K562 (cell line): ENCODE data around the gene C17orf50. TPM values are rescaled to one million over a fixed set of nuclear protein-coding genes. Genes with fewer than 3 reads are reported as not detected.
A peak's percentile ranks its signal among the peaks of the same experiment; 100 is the strongest.

ENCODE experiments used
- ATAC-seq: fragments of 200-7000 bp; cut with Tn5 transposase; 3 replicates; pipeline ENCODE4 v1.9.1; 2020; ENCODE audit warnings: moderate library complexity
- BruUV-seq: library from RNA; stranded (reverse); fragments of 400-500 nt; replicated peaks from 2 replicates; lab custom pipeline; 2021; lab: Mats Ljungman, UMichigan
- CTCF ChIA-PET: fragments of 300-600 bp; formaldehyde crosslinking; extraction: SDS; loops from one replicate; lab custom pipeline; 2021; ENCODE audit warnings: low intra/inter-chr PET ratio; lab: Yijun Ruan, JAX
- POLR2A ChIA-PET: fragments of 300-600, 350-650 bp; sonication (Branson Sonifier 250); formaldehyde crosslinking; extraction: SDS; loops from one replicate; lab custom pipeline; 2021; ENCODE audit warnings: antibody characterized with exemption, inconsistent platforms; lab: Yijun Ruan, JAX
- DNase-seq, 4 experiments: peaks; one replicate each; pipeline versions ENCODE4 v3.0.0 to v3.0.0-alpha.2; 2011 to 2018; ENCODE audit warnings: low spot score in 3 of 4, mixed read lengths in 3 of 4; ENCODE audit errors: extremely low read depth in 1 of 4
- FAIRE-seq: peaks from 2 replicates; lab custom pipeline; 2011; peaks lifted over from hg19 to GRCh38; lab: Jason Lieb, UNC
- H2AFZ ChIP-seq: 2 replicates; pipeline ENCODE4 v1.6.0; 2011; ENCODE audit warnings: low read depth, low read length, control low read depth, inconsistent platforms
- H3K27ac ChIP-seq: fragments of 200-600 bp; 3 replicates; pipeline ENCODE4 v1.8.0; 2011; ENCODE audit warnings: low read depth, mild to moderate bottlenecking, control low read depth, inconsistent platforms, low read length, moderate library complexity, mixed read lengths; ENCODE audit errors: extremely low read depth
- H3K27me3 ChIP-seq, 2 experiments: fragments of 300-600 bp in 1 of 2; 2 replicates in 1 of 2; 3 replicates in 1 of 2; pipeline versions ENCODE4 v1.6.0 to v1.8.0; 2011; ENCODE audit warnings: inconsistent platforms in 2 of 2, low read length in 2 of 2, mild to moderate bottlenecking in 1 of 2, mixed read lengths in 1 of 2, moderate library complexity in 1 of 2; ENCODE audit not compliant: control insufficient read depth in 2 of 2, insufficient read depth in 2 of 2
- H3K36me3 ChIP-seq: fragments of 300-600 bp; 3 replicates; pipeline ENCODE4 v1.8.0; 2011; ENCODE audit warnings: mild to moderate bottlenecking, low read length, inconsistent platforms; ENCODE audit not compliant: control insufficient read depth, insufficient read depth
- H3K4me1 ChIP-seq, 2 experiments: fragments of 200-600 bp in 1 of 2; replicated peaks in 1 of 2; 2 replicates in 1 of 2; 3 replicates in 1 of 2; pipeline versions ENCODE4 v1.5.1 to v1.8.0; 2011; ENCODE audit warnings: inconsistent platforms in 2 of 2, low read length in 2 of 2, mild to moderate bottlenecking in 1 of 2, mixed read lengths in 1 of 2, moderate library complexity in 1 of 2; ENCODE audit not compliant: control insufficient read depth in 2 of 2, insufficient read depth in 2 of 2
- H3K4me2 ChIP-seq: 2 replicates; pipeline ENCODE4 v1.6.1; 2011; ENCODE audit warnings: low read length, control low read depth, inconsistent platforms, mixed read lengths; ENCODE audit not compliant: insufficient read depth
- H3K4me3 ChIP-seq: fragments of 200-600 bp; sonication (generic), shearing (Covaris generic); 2 replicates; pipeline ENCODE4 v1.5.1; 2016; ENCODE audit warnings: control low read depth, inconsistent platforms
- H3K79me2 ChIP-seq: fragments of 200-600 bp; 3 replicates; pipeline ENCODE4 v1.8.0; 2011; ENCODE audit warnings: low read length, inconsistent platforms; ENCODE audit not compliant: control insufficient read depth, insufficient read depth
- H3K9ac ChIP-seq, 2 experiments: 2 replicates each; pipeline versions ENCODE4 v1.6.0 to v1.6.1; 2011; ENCODE audit warnings: low read depth in 2 of 2, low read length in 2 of 2, control low read depth in 1 of 2, inconsistent platforms in 1 of 2, mild to moderate bottlenecking in 1 of 2, mixed read lengths in 1 of 2; ENCODE audit not compliant: insufficient read depth in 1 of 2
- H3K9me1 ChIP-seq: one replicate; pipeline ENCODE4 v1.6.0; 2011; ENCODE audit warnings: inconsistent platforms, mild to moderate bottlenecking, low read length, moderate library complexity; ENCODE audit not compliant: control insufficient read depth, insufficient read depth
- H3K9me3 ChIP-seq: replicated peaks from 2 replicates; pipeline ENCODE4 v1.5.1; 2011; ENCODE audit warnings: low read depth, low read length, inconsistent platforms; ENCODE audit not compliant: control insufficient read depth, insufficient read depth
- H4K20me1 ChIP-seq: replicated peaks from 2 replicates; pipeline ENCODE4 v1.6.1; 2011; ENCODE audit warnings: low read length, inconsistent platforms, mixed read lengths; ENCODE audit not compliant: control insufficient read depth, insufficient read depth
- ATF7 ChIP-seq: fragments of 450-650 bp; IDR thresholded peaks from 2 replicates; pipeline ENCODE4 v1.7.1; 2014; ENCODE audit warnings: mild to moderate bottlenecking, moderate library complexity
- EGR1 ChIP-seq: fragments of 450-650 bp; conservative IDR thresholded peaks from 2 replicates; pipeline ENCODE4 v1.6.1; 2017; ENCODE audit warnings: mild to moderate bottlenecking
- FOSL1 ChIP-seq: fragments of 200-800 bp; sonication (Bioruptor generic); conservative IDR thresholded peaks from 2 replicates; pipeline ENCODE4 v1.6.1; 2016; ENCODE audit warnings: missing genetic modification characterization, missing compliant biosample characterization
- JUND ChIP-seq, 2 experiments: IDR thresholded peaks; 2 replicates in 1 of 2; 3 replicates in 1 of 2; pipeline ENCODE4 v1.6.1; 2011; ENCODE audit warnings: borderline replicate concordance in 2 of 2, low read depth in 2 of 2, low read length in 2 of 2, improper control_type of control experiment in 1 of 2, missing biosample characterization in 1 of 2, missing genetic modification characterization in 1 of 2, missing genetic modification reagents in 1 of 2
- KDM1A ChIP-seq, 2 experiments: fragments of 450-650 bp; IDR thresholded peaks; 2 replicates each; pipeline ENCODE4 v1.6.1; 2016; ENCODE audit warnings: mild to moderate bottlenecking in 2 of 2
- NRF1 ChIP-seq, 2 experiments: fragments of 450-650 bp; IDR thresholded peaks in 1 of 2; conservative IDR thresholded peaks in 1 of 2; 2 replicates each; pipeline ENCODE4 v1.6.1; 2014; ENCODE audit warnings: mild to moderate bottlenecking in 2 of 2
- PHB2 ChIP-seq: fragments of 450-650 bp; IDR thresholded peaks from 2 replicates; pipeline ENCODE4 v1.6.1; 2017; ENCODE audit warnings: low read depth
- PHF20 ChIP-seq: fragments of 450-650 bp; IDR thresholded peaks from 2 replicates; pipeline ENCODE4 v1.6.1; 2018; ENCODE audit not compliant: partially characterized antibody
- WGBS: fragments of 100-300 bp; shearing (Covaris generic); methylation state at CpG from one replicate; pipeline ENCODE4 v1.1.6; 2016; ENCODE audit warnings: low coverage, mixed read lengths; ENCODE audit not compliant: insufficient coverage; ENCODE audit errors: missing lambda C conversion rate; 5-methylcytosine and 5-hydroxymethylcytosine counted together
- in situ Hi-C: fragments of 300-500 bp; cut with MboI; formaldehyde crosslinking; loops from 4 replicates; pipeline ENCODE4 v1.15.0; 2018; ENCODE audit warnings: inconsistent platforms, mixed read lengths
- intact Hi-C: fragments of 100-400 bp; cut with micrococcal nuclease; formaldehyde crosslinking; loops from 2 replicates; pipeline ENCODE4 v1.14.2; 2022
- polyA plus RNA-seq, 8 experiments: library from polyadenylated mRNA; depleted of rRNA in 4 of 8; stranded (reverse) in 5 of 8; unstranded in 3 of 8; fragments of >200 nt; fragmentation: Nextera tagmentation in 2 of 8; fragmentation: Illumina TruSeq in 1 of 8; extraction: Ambion mirVana in 2 of 8; extraction: Trizol in 1 of 8; gene quantifications; 2 replicates each; pipeline versions ENCODE4 v1.2.1 to v1.2.3, GENCODE V29; 2011 to 2014; ENCODE audit warnings: inconsistent platforms in 1 of 8, missing spikeins in 1 of 8
- total RNA-seq, 7 experiments: library from RNA; depleted of rRNA in 6 of 7; stranded (reverse); fragments of >200 nt in 6 of 7; fragmentation: Illumina TruSeq in 2 of 7; extraction: Trizol in 2 of 7; gene quantifications; 2 replicates each; pipeline versions ENCODE4 v1.2.1 to v1.2.3, GENCODE V29; 2011 to 2021; ENCODE audit warnings: low replicate concordance in 1 of 7
- TF ChIP-seq, protein P1 (sequence below), 2 experiments: fragments of 450-650 bp in 1 of 2; sonication (generic) in 1 of 2; formaldehyde crosslinking in 1 of 2; IDR thresholded peaks in 1 of 2; conservative IDR thresholded peaks in 1 of 2; 2 replicates each; pipeline versions ENCODE4 v1.6.1 to v1.8.1; 2016 to 2023; ENCODE audit warnings: mild to moderate bottlenecking in 2 of 2, moderate library complexity in 2 of 2, inconsistent platforms in 1 of 2, missing genetic modification reagents in 1 of 2

The C17orf50 gene
- total and polyA plus RNA-seq, 9 of the 15 experiments (the other 6 are each of a cell fraction or from before 2014, with no cell fraction given), result not detected

DNA sequence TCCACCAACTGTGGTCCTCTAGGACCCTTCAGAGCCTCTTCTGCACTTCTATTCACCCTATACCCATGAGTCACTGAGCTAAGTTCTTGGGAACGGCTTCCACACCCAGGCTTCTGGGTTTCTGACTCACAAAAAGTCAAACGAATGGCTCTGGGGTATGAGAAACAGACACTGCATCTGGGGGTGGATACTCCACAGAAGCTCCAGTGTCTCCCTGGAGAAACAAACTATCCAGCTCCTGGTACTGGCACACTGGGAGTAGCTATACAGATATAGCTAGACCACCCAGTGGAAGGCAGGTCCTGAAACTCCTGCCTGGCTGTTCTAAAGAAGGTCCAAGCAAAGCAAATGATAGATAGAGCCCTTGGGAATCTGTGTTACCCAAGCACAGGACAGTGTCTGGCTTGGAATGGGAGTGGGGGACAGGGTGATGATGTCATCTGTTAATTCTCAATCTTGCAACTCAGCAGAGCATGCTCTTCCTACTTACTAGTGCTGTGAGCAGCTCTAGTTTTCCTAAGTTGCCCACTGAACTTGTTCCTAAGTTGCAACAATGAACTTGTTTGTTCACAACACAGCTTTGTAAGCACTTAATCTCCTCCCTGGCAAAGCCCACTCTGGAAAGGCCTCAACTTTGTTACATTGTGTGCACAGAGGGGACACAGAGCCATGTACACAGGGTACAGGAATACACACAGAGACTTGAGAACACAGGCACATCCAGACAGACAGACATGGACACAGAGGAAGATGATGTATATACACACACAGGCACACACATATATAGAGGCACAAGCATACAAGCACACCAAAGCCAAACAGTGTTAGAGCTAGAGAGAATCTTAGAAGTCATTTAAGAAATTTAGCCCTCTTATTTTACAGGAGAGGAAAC is 28.0 kb downstream of the C17orf50 start:
- ATAC-seq (no peak), FAIRE-seq (no peak), DNase-seq (peak in 1 of 4 experiments; percentile 8)
- no peak overlapping the region for H3K27ac ChIP-seq
- ChIA-PET CTCF (no interaction called here), POLR2A (interaction anchor here (0.5 to 0.6 kb wide), 3 partner anchors 15 to 188 kb away, joined by 3 read pairs; no protein-coding TSS in a partner anchor)
- 0% methylated on average over 2 of the region's 2 CpGs for WGBS
- no TSS peak for BruUV-seq
- no peak overlapping the region for H2AFZ ChIP-seq
- H3K9ac ChIP-seq, result no peak overlapping the region
- no peak overlapping the region for H3K4me3 ChIP-seq
- H3K4me1 ChIP-seq, result no peaks in the 10 kb centered on the region; a peak in 2 of 5 replicates
- H3K79me2 ChIP-seq, result no peaks in the 10 kb centered on the region
- peaks cover 33 to 48% of the 10 kb centered on the region in 2 experiments; a peak in 4 of 5 replicates for H3K27me3 ChIP-seq
- no peaks in the 10 kb centered on the region for H3K9me3 ChIP-seq
- in situ Hi-C loops (no loop called here), intact Hi-C loops (no loop called here)
- no peaks in the 10 kb centered on the region for H3K36me3 ChIP-seq
- no peaks in the 10 kb centered on the region for H3K9me1 ChIP-seq
- H3K4me2 ChIP-seq, result no peak overlapping the region
- H4K20me1 ChIP-seq, result no peaks in the 10 kb centered on the region
- TF ChIP-seq KDM1A (IDR thresholded peaks at IDR 0.05), result 0 out of 4 replicates have a peak, but pooled peaks of 1 of the 2 experiments have one; percentile 23
- TF ChIP-seq NRF1 (conservative IDR thresholded peaks at IDR 0.05 in 1 of 2, IDR thresholded peaks at IDR 0.05 in 1 of 2), result 0 out of 4 replicates have a peak, but pooled peaks of 1 of the 2 experiments have one; percentile 18
- TF ChIP-seq ATF7, result peak; percentile 69; the same call in 1 of the 2 replicates
- no peak for TF ChIP-seq PHB2
- TF ChIP-seq, protein P1, sequence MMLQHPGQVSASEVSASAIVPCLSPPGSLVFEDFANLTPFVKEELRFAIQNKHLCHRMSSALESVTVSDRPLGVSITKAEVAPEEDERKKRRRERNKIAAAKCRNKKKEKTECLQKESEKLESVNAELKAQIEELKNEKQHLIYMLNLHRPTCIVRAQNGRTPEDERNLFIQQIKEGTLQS (IDR thresholded peaks at IDR 0.05), result peak; percentile 77
- TF ChIP-seq, protein P1 (CRISPR knock-in tag; conservative IDR thresholded peaks at IDR 0.05), result no peak
- TF ChIP-seq PHF20, result no peak
- peak; percentile 35; the same call in 1 of the 2 replicates for TF ChIP-seq JUND (IDR thresholded peaks at IDR 0.05; ENCODE audit: borderline replicate concordance, low read depth, low read length)
- TF ChIP-seq JUND (tag; IDR thresholded peaks at IDR 0.05; ENCODE audit: borderline replicate concordance, low read depth, low read length), result peak; percentile 42; the same call in 1 of the 3 replicates
- TF ChIP-seq EGR1, result no peak
- TF ChIP-seq FOSL1 (tag), result peak; percentile 34; the same call in 1 of the 2 replicates
